NCI-H2196 treated with DMSO at 0.1 percent for 48 hours (cell line): Measurements from ENCODE around the gene PTPRE.

Source experiments
- DNase-seq: peaks from one replicate; lab custom pipeline; 2025; ENCODE audit not compliant: unreplicated experiment; lab: John Stamatoyannopoulos, UW

Gene PTPRE

GRCh38 chr10:127907411-127908105 is 655 bp downstream of the PTPRE start:
- DNase-seq, result no peak

GRCh38 chr10:127908106-127908958 is 1.4 kb downstream of the PTPRE start:
- no peak for DNase-seq

GRCh38 chr10:127908959-127909267 is 2.0 kb downstream of the PTPRE start:
- DNase-seq, result no peak

- DNase-seq, result no peak
Measured at GRCh38 chr10:127909716-127910463, 3.0 kb downstream of the PTPRE start.

- no peak for DNase-seq
Measured at GRCh38 chr10:127910464-127910770, 3.5 kb downstream of the PTPRE start.

- DNase-seq, result no peak
Measured at GRCh38 chr10:127911218-127911866, 4.4 kb downstream of the PTPRE start.

- DNase-seq, result no peak
Measured at GRCh38 chr10:127911867-127912257, 5.0 kb downstream of the PTPRE start.

- no peak for DNase-seq
Measured at GRCh38 chr10:127912607-127913367, 5.9 kb downstream of the PTPRE start.

- DNase-seq, result no peak
Measured at GRCh38 chr10:127913368-127913759, 6.5 kb downstream of the PTPRE start.

- no peak for DNase-seq
Measured at GRCh38 chr10:127915324-127915723, 8.4 kb downstream of the PTPRE start.

GRCh38 chr10:127916826-127917225 is 9.9 kb downstream of the PTPRE start:
- DNase-seq, result no peak

GRCh38 chr10:127918572-127918971 is 11.7 kb downstream of the PTPRE start:
- DNase-seq, result no peak

- DNase-seq, result no peak
Measured at GRCh38 chr10:127919418-127920271, 12.7 kb downstream of the PTPRE start.

- DNase-seq, result no peak
Measured at GRCh38 chr10:127920306-127921074, 13.6 kb downstream of the PTPRE start.

- no peak for DNase-seq
Measured at GRCh38 chr10:127921075-127921752, 14.3 kb downstream of the PTPRE start.

GRCh38 chr10:127921753-127922145 is 14.8 kb downstream of the PTPRE start:
- DNase-seq, result no peak

GRCh38 chr10:127922206-127922605 is 15.3 kb downstream of the PTPRE start:
- DNase-seq, result no peak

GRCh38 chr10:127922675-127923366 is 15.9 kb downstream of the PTPRE start:
- no peak for DNase-seq
